ENCODE measurements around the gene SPHK2.
A peak's percentile ranks its signal among the peaks of the same experiment; 100 is the strongest.

The SPHK2 gene

DNA sequence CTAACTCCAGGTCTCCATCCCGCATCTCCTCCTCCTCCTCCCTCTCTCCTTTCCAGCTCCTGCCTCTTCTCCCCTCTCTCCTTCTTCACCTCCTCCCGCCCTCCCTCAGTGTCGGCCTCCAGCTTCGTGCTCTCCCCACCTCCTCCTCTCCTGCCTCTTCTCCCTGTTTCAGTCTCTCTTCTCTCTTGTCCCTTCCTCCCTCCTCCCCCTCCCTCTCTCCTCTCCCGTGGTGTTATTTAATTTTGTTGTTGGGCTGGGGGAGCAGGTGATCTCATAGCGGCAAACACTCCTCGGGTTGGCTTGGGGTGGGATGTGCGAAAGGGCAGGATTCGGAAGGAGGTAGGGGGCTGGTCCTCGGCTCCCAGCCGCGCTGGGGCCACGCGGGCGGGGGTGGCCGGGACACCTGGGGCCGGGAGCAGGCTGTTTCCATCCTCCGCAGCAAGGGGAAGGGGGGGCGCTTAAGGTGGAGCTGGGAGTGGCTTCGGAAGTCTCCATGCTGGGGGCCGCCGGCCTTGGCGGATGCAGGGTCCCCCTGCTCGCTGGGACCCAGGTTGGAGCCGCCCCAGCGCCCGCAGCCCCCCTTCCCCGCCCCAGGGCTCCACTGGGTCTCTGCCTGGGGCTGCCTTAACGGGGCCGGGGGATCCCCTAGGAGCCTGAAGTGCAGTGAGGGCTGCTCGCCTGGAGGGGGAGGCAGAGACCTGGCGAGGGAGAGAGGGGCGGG, 26.9 kb downstream of the SPHK2 start, which contains the start of gene CA11 (continued):
- TF ChIP-seq, protein P1, sequence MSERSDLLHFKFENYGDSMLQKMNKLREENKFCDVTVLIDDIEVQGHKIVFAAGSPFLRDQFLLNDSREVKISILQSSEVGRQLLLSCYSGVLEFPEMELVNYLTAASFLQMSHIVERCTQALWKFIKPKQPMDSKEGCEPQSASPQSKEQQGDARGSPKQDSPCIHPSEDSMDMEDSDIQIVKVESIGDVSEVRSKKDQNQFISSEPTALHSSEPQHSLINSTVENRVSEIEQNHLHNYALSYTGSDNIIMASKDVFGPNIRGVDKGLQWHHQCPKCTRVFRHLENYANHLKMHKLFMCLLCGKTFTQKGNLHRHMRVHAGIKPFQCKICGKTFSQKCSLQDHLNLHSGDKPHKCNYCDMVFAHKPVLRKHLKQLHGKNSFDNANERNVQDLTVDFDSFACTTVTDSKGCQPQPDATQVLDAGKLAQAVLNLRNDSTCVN (tag by site-specific recombination; optimal IDR thresholded peaks at IDR 0.05): peak; percentile 23
- TF ChIP-seq SCRT2 (tag by site-specific recombination; IDR thresholded peaks at IDR 0.05) (no peak), ZNF621 (tag by site-specific recombination; IDR thresholded peaks at IDR 0.05) (no peak), ZSCAN30 (tag by site-specific recombination; IDR thresholded peaks at IDR 0.05) (0 out of 2 replicates have a peak, but pooled peaks have one; percentile 61), ZNF777 (tag by site-specific recombination; IDR thresholded peaks at IDR 0.05; ENCODE audit: borderline replicate concordance) (no peak; the same call in 1 of the 2 replicates), KLF7 (tag by site-specific recombination; IDR thresholded peaks at IDR 0.05; ENCODE audit: borderline replicate concordance) (peak; percentile 34; the same call in 1 of the 2 replicates), MEIS1 (CRISPR knock-in tag; IDR thresholded peaks at IDR 0.05; ENCODE audit: borderline replicate concordance) (no peak), ZNF121 (tag by site-specific recombination; IDR thresholded peaks at IDR 0.05) (no peak), ZNF501 (tag by site-specific recombination; IDR thresholded peaks at IDR 0.05) (peak; percentile 72; the same call in 1 of the 2 replicates)
- TF ChIP-seq, protein P2, sequence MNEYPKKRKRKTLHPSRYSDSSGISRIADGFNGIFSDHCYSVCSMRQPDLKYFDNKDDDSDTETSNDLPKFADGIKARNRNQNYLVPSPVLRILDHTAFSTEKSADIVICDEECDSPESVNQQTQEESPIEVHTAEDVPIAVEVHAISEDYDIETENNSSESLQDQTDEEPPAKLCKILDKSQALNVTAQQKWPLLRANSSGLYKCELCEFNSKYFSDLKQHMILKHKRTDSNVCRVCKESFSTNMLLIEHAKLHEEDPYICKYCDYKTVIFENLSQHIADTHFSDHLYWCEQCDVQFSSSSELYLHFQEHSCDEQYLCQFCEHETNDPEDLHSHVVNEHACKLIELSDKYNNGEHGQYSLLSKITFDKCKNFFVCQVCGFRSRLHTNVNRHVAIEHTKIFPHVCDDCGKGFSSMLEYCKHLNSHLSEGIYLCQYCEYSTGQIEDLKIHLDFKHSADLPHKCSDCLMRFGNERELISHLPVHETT (tag by site-specific recombination; IDR thresholded peaks at IDR 0.05): no peak; the same call in 1 of the 2 replicates
- TF ChIP-seq, protein P3, sequence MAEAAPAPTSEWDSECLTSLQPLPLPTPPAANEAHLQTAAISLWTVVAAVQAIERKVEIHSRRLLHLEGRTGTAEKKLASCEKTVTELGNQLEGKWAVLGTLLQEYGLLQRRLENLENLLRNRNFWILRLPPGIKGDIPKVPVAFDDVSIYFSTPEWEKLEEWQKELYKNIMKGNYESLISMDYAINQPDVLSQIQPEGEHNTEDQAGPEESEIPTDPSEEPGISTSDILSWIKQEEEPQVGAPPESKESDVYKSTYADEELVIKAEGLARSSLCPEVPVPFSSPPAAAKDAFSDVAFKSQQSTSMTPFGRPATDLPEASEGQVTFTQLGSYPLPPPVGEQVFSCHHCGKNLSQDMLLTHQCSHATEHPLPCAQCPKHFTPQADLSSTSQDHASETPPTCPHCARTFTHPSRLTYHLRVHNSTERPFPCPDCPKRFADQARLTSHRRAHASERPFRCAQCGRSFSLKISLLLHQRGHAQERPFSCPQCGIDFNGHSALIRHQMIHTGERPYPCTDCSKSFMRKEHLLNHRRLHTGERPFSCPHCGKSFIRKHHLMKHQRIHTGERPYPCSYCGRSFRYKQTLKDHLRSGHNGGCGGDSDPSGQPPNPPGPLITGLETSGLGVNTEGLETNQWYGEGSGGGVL (tag by site-specific recombination; IDR thresholded peaks at IDR 0.05): peak; percentile 100
- TF ChIP-seq, protein P4, sequence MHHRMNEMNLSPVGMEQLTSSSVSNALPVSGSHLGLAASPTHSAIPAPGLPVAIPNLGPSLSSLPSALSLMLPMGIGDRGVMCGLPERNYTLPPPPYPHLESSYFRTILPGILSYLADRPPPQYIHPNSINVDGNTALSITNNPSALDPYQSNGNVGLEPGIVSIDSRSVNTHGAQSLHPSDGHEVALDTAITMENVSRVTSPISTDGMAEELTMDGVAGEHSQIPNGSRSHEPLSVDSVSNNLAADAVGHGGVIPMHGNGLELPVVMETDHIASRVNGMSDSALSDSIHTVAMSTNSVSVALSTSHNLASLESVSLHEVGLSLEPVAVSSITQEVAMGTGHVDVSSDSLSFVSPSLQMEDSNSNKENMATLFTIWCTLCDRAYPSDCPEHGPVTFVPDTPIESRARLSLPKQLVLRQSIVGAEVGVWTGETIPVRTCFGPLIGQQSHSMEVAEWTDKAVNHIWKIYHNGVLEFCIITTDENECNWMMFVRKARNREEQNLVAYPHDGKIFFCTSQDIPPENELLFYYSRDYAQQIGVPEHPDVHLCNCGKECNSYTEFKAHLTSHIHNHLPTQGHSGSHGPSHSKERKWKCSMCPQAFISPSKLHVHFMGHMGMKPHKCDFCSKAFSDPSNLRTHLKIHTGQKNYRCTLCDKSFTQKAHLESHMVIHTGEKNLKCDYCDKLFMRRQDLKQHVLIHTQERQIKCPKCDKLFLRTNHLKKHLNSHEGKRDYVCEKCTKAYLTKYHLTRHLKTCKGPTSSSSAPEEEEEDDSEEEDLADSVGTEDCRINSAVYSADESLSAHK (tag by site-specific recombination; IDR thresholded peaks at IDR 0.05): peak; percentile 61

DNA sequence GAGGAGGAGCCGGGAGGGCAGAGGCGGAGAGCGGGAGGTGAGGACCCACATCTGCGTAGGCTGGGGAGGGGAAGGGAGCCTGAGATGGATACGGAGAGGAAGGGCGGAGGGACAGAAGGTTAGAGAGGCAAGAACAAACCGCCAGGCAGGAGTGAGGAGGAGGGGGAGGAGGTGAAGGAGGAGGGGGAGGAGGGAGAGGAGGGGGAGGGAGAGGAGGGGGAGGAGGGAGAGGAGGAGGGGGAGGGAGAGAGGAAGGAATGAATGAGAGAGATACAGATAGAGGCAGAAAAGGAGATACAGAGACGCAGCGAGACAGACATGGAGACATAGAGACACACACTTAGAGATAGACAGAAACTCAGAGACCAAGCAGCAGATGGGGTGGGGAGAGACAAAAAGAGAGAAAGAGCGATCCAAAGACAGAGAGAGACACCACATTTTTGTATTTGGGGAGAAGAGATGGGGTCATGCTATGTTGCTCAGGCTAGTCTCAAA, 27.5 kb downstream of the SPHK2 start:
- POLR2A ChIA-PET: interaction anchor here (0.5 to 3.9 kb wide), 12 partner anchors 8 to 329 kb away, joined by 3 to 39 read pairs (median 6); partner anchors contain the start of genes DBP, RPL18 and SPHK2
- CTCF ChIA-PET: interaction anchor here (0.5 to 2.4 kb wide), 10 partner anchors 9 to 196 kb away, joined by 3 to 30 read pairs (median 4); partner anchors contain the start of gene HSD17B14
- H3K4me3 ChIP-seq (ENCODE audit: low read depth, low read length): peak overlapping the region; percentile 44; the same call in 1 of the 2 replicates
- no peaks in the 10 kb centered on the region for H3K9me3 ChIP-seq (ENCODE audit: control insufficient read depth, insufficient read depth, low read depth, low read length)
- H3K4me1 ChIP-seq (ENCODE audit: control insufficient read depth, insufficient read depth, low read length): peaks cover 9% of the 10 kb centered on the region
- no peaks in the 10 kb centered on the region for H3K36me3 ChIP-seq (ENCODE audit: control insufficient read depth in 2 of 2, insufficient read depth in 1 of 2, low read length in 2 of 2)
- no peak overlapping the region for H3K27ac ChIP-seq (ENCODE audit: extremely low read depth, low read depth, low read length)
- TF ChIP-seq EGR2 (tag by site-specific recombination; IDR thresholded peaks at IDR 0.05; ENCODE audit: low read depth) (peak; percentile 94), KLF1 (tag by site-specific recombination; IDR thresholded peaks at IDR 0.05) (no peak; the same call in 1 of the 2 replicates), ZFP69B (tag by site-specific recombination; IDR thresholded peaks at IDR 0.05) (peak; percentile 70), ZNF202 (tag by site-specific recombination; IDR thresholded peaks at IDR 0.05; ENCODE audit: borderline replicate concordance) (no peak), KLF8 (tag by site-specific recombination; IDR thresholded peaks at IDR 0.05) (peak; percentile 61; the same call in 1 of the 2 replicates), ZFHX2 (tag by site-specific recombination; conservative IDR thresholded peaks at IDR 0.05) (peak; percentile 97)
- TF ChIP-seq, protein P5, sequence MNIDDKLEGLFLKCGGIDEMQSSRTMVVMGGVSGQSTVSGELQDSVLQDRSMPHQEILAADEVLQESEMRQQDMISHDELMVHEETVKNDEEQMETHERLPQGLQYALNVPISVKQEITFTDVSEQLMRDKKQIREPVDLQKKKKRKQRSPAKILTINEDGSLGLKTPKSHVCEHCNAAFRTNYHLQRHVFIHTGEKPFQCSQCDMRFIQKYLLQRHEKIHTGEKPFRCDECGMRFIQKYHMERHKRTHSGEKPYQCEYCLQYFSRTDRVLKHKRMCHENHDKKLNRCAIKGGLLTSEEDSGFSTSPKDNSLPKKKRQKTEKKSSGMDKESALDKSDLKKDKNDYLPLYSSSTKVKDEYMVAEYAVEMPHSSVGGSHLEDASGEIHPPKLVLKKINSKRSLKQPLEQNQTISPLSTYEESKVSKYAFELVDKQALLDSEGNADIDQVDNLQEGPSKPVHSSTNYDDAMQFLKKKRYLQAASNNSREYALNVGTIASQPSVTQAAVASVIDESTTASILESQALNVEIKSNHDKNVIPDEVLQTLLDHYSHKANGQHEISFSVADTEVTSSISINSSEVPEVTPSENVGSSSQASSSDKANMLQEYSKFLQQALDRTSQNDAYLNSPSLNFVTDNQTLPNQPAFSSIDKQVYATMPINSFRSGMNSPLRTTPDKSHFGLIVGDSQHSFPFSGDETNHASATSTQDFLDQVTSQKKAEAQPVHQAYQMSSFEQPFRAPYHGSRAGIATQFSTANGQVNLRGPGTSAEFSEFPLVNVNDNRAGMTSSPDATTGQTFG (tag by site-specific recombination; IDR thresholded peaks at IDR 0.05; ENCODE audit: borderline replicate concordance): no peak
- TF ChIP-seq, protein P6, sequence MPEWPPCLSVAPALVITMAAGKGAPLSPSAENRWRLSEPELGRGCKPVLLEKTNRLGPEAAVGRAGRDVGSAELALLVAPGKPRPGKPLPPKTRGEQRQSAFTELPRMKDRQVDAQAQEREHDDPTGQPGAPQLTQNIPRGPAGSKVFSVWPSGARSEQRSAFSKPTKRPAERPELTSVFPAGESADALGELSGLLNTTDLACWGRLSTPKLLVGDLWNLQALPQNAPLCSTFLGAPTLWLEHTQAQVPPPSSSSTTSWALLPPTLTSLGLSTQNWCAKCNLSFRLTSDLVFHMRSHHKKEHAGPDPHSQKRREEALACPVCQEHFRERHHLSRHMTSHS (tag by site-specific recombination; IDR thresholded peaks at IDR 0.05): no peak
- TF ChIP-seq, protein P7, sequence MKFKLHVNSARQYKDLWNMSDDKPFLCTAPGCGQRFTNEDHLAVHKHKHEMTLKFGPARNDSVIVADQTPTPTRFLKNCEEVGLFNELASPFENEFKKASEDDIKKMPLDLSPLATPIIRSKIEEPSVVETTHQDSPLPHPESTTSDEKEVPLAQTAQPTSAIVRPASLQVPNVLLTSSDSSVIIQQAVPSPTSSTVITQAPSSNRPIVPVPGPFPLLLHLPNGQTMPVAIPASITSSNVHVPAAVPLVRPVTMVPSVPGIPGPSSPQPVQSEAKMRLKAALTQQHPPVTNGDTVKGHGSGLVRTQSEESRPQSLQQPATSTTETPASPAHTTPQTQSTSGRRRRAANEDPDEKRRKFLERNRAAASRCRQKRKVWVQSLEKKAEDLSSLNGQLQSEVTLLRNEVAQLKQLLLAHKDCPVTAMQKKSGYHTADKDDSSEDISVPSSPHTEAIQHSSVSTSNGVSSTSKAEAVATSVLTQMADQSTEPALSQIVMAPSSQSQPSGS (tag by site-specific recombination; IDR thresholded peaks at IDR 0.05; ENCODE audit: low read depth): no peak

Data from HEK293 (cell line).